ENCODE results near the gene NRP1.

GRCh38 chr10:33332183-33333065, 2.0 kb downstream of the NRP1 start:
- TF ChIP-seq POLR2A (IDR thresholded peaks at IDR 0.05) (no peak), CTCF (IDR thresholded peaks at IDR 0.05) (no peak)

Measured in Peyer's patch (tissue), 4 donors.